Measurements from ENCODE around the gene LDLRAD3. TPM values are rescaled to one million over a fixed set of nuclear protein-coding genes. Genes with fewer than 3 reads are reported as not detected.

Gene LDLRAD3
- total RNA-seq, 1 experiment from 2014 or later: 12.1 TPM

DNA sequence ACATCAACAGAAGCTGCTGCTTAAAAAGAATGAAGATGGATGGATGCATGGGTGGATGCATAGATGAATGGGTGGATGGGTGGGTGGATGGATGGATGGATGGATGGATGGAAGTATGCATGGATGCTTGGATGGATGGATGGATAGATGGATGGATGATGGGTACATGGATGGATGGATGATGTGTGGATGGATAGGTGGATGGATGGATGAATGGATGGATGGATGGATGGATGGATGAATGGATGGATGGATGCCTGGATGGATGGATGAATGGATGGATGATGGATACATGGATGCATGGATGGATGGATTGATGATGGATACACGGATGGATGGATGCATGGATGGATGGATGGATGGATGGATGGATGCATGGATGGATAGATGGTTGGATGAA lies 110.8 kb downstream of the LDLRAD3 start:
- H2AK5ac ChIP-seq (ENCODE audit: insufficient read length, low read length): no peak overlapping the region
- H3K79me1 ChIP-seq (ENCODE audit: insufficient read depth, low read depth, low read length, poor library complexity, severe bottlenecking): no peaks in the 10 kb centered on the region
- no peak overlapping the region for H2BK12ac ChIP-seq (ENCODE audit: insufficient read length, low read depth, low read length)
- no peak overlapping the region for H2BK120ac ChIP-seq (ENCODE audit: low read depth, low read length, poor library complexity, severe bottlenecking)
- H3K4me2 ChIP-seq (ENCODE audit: insufficient read depth, insufficient read length, low read length): no peak overlapping the region
- no peak overlapping the region for H4K5ac ChIP-seq (ENCODE audit: insufficient read length, low read depth, low read length)
- Mint-ChIP-seq H3K4me3 (no peak overlapping the region), H3K36me3 (ENCODE audit: insufficient read depth in 1 of 3, low read depth in 3 of 3) (peaks cover 8 to 16% (median 9%) of the 10 kb centered on the region in 3 experiments), H3K27me3 (ENCODE audit: low read depth) (no peaks in the 10 kb centered on the region), H3K9me3 (peaks cover 7 to 8% of the 10 kb centered on the region in 2 experiments), H3K27ac (no peak overlapping the region; a peak in 1 of 7 replicates), H3K4me1 (peaks cover 32 to 40% of the 10 kb centered on the region in 2 experiments)
- no peaks in the 10 kb centered on the region for H3K9me3 ChIP-seq (ENCODE audit: control insufficient read depth, low read depth, low read length)
- H2BK20ac ChIP-seq (ENCODE audit: low read depth, low read length, poor library complexity, severe bottlenecking): no peak overlapping the region
- no peaks in the 10 kb centered on the region for H3K27me3 ChIP-seq (ENCODE audit: insufficient read depth, low read length)
- H4K20me1 ChIP-seq (ENCODE audit: control insufficient read depth, insufficient read depth, insufficient read length): no peaks in the 10 kb centered on the region
- no CpG with 5 or more reads among the region's 1 CpG for WGBS (ENCODE audit: extremely low coverage, insufficient read length, low lambda C conversion rate)
- no peak overlapping the region for H3K18ac ChIP-seq (ENCODE audit: insufficient read length, low read depth, low read length)
- H2BK15ac ChIP-seq (ENCODE audit: low read depth, low read length): no peak overlapping the region
- no peak overlapping the region for H3K4ac ChIP-seq (ENCODE audit: low read depth, low read length)
- no peak overlapping the region for H3K9ac ChIP-seq (ENCODE audit: extremely low read depth, insufficient read length, low read length)
- H3K56ac ChIP-seq (ENCODE audit: insufficient read length, low read depth, low read length): no peak overlapping the region
- no peak overlapping the region for H4K91ac ChIP-seq (ENCODE audit: insufficient read length, low read depth, low read length)
- no peaks in the 10 kb centered on the region for H3K4me1 ChIP-seq (ENCODE audit: insufficient read depth, low read length)
- no peak overlapping the region for H3K23ac ChIP-seq (ENCODE audit: insufficient read length, low read depth, low read length)
- H3K79me2 ChIP-seq (ENCODE audit: insufficient read depth, low read length): no peaks in the 10 kb centered on the region
- H3K23me2 ChIP-seq (ENCODE audit: insufficient read length, low read depth, low read length, poor library complexity, severe bottlenecking): no peaks in the 10 kb centered on the region
- H3K27ac ChIP-seq (ENCODE audit: insufficient read length, low read depth, low read length): no peak overlapping the region
- H2BK5ac ChIP-seq (ENCODE audit: insufficient read length, low read length): no peak overlapping the region
- no peak overlapping the region for H4K8ac ChIP-seq (replicated peaks; ENCODE audit: insufficient read length, low read depth, low read length)
- H3T11ph ChIP-seq (ENCODE audit: low read length): no peak overlapping the region
- no peak for TF ChIP-seq CTCF (conservative IDR thresholded peaks at IDR 0.05)
- no peak overlapping the region for H3K14ac ChIP-seq (ENCODE audit: insufficient read depth, low read length)
- no peak for DNase-seq
- no peak overlapping the region for H2AFZ ChIP-seq (ENCODE audit: low read length)
